ENCODE results near the gene RORC. TPM values are rescaled to one million over a fixed set of nuclear protein-coding genes. Genes with fewer than 3 reads are reported as not detected.
"Not testable (repeated sequence)": the region's sequence is repeated elsewhere in the genome, so short reads cannot be mapped to it uniquely, and the experiment has no call there.

RORC gene
- polyA plus RNA-seq, 3 donors: 0.03 TPM; not detected in 2

DNA sequence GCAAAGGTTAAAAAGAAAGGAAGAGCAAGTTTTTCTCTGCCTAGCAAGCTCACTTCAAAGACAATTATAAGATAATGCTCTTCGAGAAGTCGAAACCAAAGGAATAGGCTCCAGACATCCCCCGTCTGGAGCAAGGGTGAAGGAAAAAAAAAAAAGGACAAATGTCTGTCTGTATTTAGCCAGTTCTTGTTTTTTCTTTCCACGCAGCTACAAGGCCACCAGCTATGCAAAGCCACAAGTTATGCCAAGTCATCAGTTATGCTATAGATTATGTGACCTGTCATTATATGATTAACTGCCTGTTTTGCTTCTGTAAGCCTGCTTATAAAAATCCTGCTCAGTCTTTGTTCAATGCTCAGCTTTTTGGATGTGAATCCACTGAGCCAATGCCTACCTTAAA is 24.3 kb upstream of the RORC start:
- TF ChIP-seq CTCF (IDR thresholded peaks at IDR 0.05): no peak
- DNase-seq: no peak
- Mint-ChIP-seq H3K9me3 (peaks cover 0 to 8% (median 1%) of the 10 kb centered on the region in 7 donors), H3K4me1 (peaks cover 47% of the 10 kb centered on the region), H3K27ac (no peak overlapping the region), H3K27me3 (ENCODE audit: low read depth in 3 of 3) (peaks cover 1 to 9% (median 7%) of the 10 kb centered on the region in 3 donors), H3K4me3 (no peak overlapping the region), H3K36me3 (no peaks in the 10 kb centered on the region)
- Histone ChIP-seq H3K27ac (ENCODE audit: low read depth in 1 of 2, low read length in 2 of 2) (no peak overlapping the region), H2AFZ (ENCODE audit: insufficient read depth, low read depth, low read length, poor library complexity, severe bottlenecking) (no peak overlapping the region), H3K4me3 (replicated peaks in 1 of 3; ENCODE audit: low read depth in 2 of 3, low read length in 3 of 3) (no peak overlapping the region), H3K27me3 (ENCODE audit: control insufficient read depth in 2 of 2, insufficient read depth in 2 of 2, low read length in 2 of 2) (no peaks in the 10 kb centered on the region), H3K4me1 (ENCODE audit: control insufficient read depth in 1 of 2, insufficient read depth in 2 of 2, low read length in 2 of 2) (peaks cover 35 to 36% of the 10 kb centered on the region in 2 donors), H3K36me3 (replicated peaks in 1 of 2; ENCODE audit: control insufficient read depth in 1 of 2, insufficient read depth in 2 of 2, low read length in 2 of 2) (no peaks in the 10 kb centered on the region), H3K9me3 (replicated peaks in 1 of 2; ENCODE audit: control insufficient read depth in 1 of 2, insufficient read depth in 1 of 2, low read length in 2 of 2) (no peaks in the 10 kb centered on the region), H4K20me1 (ENCODE audit: insufficient read depth, low read length) (no peaks in the 10 kb centered on the region), H3K4me2 (replicated peaks; ENCODE audit: extremely low read depth, low read length, poor library complexity, severe bottlenecking) (no peak overlapping the region), H3K9ac (ENCODE audit: insufficient read depth, low read length, poor library complexity, severe bottlenecking) (no peak overlapping the region), H3K79me2 (ENCODE audit: insufficient read depth, low read length) (no peaks in the 10 kb centered on the region)
- no CpG with 5 or more reads among the region's 4 CpGs for WGBS (ENCODE audit: insufficient coverage)
- intact Hi-C loops (cut with micrococcal nuclease): no loop called here

DNA sequence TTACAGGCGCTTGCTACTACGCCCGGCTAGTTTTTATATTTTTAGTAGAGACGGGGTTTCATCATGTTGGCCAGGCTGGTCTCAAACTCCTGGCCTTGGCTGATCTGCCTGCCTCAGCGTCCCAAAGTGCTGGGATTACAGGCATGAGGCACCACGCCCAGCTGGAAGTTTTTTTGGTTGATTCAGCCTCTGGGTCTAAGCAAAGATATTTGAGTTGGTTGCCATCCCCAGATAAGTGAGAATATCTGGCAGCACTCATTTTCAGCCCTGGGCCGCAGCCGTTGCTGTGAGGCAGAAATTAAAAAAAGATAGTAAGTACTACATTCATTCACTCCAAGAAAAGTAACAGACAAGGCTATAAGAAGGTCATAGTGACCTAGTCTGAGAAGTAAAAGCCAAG is 23.9 kb upstream of the RORC start:
- H2AFZ ChIP-seq (ENCODE audit: insufficient read depth, low read depth, low read length, poor library complexity, severe bottlenecking); H3K4me2 ChIP-seq (replicated peaks; ENCODE audit: extremely low read depth, low read length, poor library complexity, severe bottlenecking); H3K9me3 ChIP-seq (replicated peaks in 1 of 2; ENCODE audit: control insufficient read depth in 1 of 2, insufficient read depth in 1 of 2, low read length in 2 of 2); H3K36me3 ChIP-seq (replicated peaks in 1 of 2; ENCODE audit: control insufficient read depth in 1 of 2, insufficient read depth in 2 of 2, low read length in 2 of 2); DNase-seq; intact Hi-C loops (cut with micrococcal nuclease); H3K79me2 ChIP-seq (ENCODE audit: insufficient read depth, low read length); H4K20me1 ChIP-seq (ENCODE audit: insufficient read depth, low read length); H3K27me3 ChIP-seq (ENCODE audit: control insufficient read depth in 2 of 2, insufficient read depth in 2 of 2, low read length in 2 of 2); H3K9ac ChIP-seq (ENCODE audit: insufficient read depth, low read length, poor library complexity, severe bottlenecking); H3K36me3 Mint-ChIP-seq; H3K4me3 ChIP-seq (replicated peaks in 1 of 3; ENCODE audit: low read depth in 2 of 3, low read length in 3 of 3); H3K27ac Mint-ChIP-seq; H3K9me3 Mint-ChIP-seq; H3K27me3 Mint-ChIP-seq (ENCODE audit: low read depth in 3 of 3); H3K27ac ChIP-seq (ENCODE audit: low read depth in 1 of 2, low read length in 2 of 2); H3K4me3 Mint-ChIP-seq: not testable (repeated sequence)
- peaks cover 47% of the 10 kb centered on the region for H3K4me1 Mint-ChIP-seq
- 96% methylated on average over 6 of the region's 8 CpGs for WGBS (ENCODE audit: insufficient coverage)
- H3K4me1 ChIP-seq (ENCODE audit: control insufficient read depth in 1 of 2, insufficient read depth in 2 of 2, low read length in 2 of 2): peaks cover 35 to 36% of the 10 kb centered on the region in 2 donors
